Right forelimb (tissue), 1 donor: Measurements from ENCODE around the gene PRELID3B.
"Not testable (repeated sequence)": the region's sequence is repeated elsewhere in the genome, so short reads cannot be mapped to it uniquely, and the experiment has no call there.

Experiments used
- DNase-seq: peaks from one replicate; pipeline ENCODE4 v3.0.0-alpha.2; 2018

The PRELID3B gene

DNA sequence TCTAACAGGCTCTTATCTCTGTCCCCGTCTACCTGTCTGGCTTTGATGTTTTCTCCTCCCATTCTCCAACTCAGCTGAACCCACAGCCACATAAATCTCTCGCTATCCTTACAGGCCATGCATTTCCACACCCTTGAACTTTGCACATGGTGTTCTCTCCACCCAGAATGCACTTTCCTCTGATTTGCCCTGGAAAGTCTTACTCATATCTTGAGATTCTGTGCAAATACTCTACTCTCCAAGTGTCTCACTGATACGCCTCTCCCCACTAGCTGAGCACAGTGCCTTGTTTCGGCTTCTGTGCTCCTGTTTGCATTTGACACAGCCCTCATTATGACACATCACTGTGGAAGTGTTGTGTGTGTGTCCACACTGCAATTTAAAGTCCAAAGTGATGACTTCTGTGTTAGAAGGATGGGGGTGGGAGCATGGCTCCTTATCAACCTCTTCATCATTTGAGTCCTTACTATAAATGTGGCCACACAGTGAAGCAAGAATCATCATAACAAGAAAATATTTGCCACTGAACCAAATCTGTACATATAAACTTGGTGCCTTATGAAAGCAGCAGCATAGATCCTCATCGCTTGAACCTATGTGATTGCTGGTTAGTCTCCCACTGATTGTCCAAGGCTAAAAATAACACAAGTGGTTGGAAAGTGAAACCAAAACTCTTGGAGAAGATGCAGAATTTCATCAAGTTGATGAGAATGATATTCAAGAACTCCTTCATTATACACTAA lies 5.5 kb upstream of the PRELID3B start:
- DNase-seq = no peak

GRCh38 chr20:59046862-59047261 lies 4.3 kb upstream of the PRELID3B start:
- no peak for DNase-seq

DNA sequence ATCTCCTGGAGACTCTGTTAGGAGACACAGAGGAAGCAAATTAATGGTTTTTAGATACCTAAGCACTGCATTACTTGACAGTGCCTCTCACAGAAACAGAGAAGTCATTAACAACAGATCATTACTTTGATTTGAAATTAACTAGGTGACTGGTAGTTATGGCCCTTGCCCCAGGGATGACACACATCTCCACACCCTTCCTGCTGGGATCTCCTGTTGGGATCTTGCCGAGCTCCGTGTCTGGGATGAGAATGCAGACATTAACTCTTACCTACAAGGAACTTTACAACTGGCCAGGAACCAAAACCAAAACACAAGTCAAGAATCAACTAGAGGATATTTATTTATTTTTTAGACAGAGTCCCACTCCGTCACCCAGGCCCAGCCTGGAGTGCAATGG lies 2.2 kb upstream of the PRELID3B start:
- DNase-seq = no peak

DNA sequence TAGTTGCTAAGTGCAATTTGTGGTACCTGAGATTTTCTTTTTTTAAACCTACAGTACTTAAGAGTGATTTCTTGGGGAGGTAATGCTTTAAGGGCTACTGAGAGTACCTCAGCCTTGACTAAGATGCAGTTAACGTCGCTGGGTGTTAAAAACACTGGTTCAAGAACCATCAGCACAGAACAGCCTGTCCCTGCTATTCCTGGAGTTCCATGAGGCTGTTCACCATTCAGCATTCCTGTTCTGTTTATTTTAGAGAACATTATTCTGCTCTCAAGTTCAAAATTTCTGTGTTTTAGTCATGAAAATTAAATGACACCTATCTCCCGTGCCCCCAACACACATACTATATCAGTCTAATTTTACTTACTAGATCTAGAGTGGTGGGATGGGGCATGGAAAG lies 1.7 kb upstream of the PRELID3B start:
- DNase-seq = no peak

DNA sequence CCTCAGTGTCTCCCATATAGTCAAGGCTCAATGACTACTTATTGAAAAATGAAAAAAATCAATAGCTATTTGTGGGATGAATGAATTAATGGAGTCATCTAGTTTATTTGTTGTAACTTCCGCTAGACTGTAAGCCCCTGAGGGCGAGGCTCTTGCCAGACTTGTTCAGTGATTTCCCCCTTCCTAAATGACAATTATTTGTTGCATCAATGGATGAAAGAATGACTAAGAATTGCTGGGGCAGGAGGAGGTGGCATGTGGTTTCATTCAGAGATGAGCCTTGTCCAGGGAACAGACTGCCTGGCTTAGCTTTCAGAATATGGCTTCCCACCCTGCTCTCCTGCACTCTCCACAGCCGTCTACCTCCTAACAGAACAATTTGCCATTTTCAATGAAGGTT lies 1.1 kb upstream of the PRELID3B start:
- DNase-seq = no peak

DNA sequence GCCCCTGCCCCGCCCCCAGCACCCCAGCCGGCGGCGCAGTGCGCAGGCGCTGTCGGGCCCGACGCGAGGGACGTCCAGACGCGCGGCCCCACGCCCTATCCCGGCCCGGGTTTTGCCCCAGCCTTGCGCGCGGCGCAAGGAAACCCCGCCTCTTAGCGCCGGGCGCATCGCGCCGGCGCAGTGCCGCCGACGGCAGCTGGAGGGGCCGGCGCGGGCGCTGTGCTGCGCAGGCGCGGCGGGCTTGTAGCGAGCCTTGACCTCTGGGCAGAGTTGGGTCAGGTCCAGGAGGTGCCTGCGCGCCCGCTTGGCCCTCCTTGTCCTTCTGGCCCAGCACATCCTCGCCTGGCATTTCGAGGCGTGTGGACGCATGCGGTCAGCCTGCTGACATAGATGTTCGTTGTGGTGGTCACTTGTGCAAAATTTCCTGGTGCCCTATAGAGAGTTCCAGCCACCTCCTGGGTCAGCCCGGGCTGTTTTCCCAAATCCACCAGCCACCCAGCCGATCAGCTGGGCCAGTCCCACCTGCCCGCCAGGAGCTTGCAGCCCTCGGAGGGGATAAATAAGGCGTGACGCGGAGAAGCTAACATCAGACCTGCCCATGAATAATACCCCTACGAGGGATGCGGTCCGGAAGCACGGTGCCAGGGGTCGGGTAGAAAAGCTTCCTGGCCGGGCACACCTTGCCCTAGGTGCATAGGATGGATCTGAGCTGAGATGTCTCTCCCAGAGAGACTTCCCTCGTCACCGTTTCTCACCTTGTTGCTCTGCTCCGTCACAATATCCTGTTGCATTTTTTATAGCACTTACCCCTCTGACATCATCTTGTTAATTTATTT lies 428 bp upstream of the PRELID3B start:
- DNase-seq = peak; percentile 93

GRCh38 chr20:59041487-59041886 lies 1.1 kb downstream of the PRELID3B start:
- not testable (repeated sequence) for DNase-seq

DNA sequence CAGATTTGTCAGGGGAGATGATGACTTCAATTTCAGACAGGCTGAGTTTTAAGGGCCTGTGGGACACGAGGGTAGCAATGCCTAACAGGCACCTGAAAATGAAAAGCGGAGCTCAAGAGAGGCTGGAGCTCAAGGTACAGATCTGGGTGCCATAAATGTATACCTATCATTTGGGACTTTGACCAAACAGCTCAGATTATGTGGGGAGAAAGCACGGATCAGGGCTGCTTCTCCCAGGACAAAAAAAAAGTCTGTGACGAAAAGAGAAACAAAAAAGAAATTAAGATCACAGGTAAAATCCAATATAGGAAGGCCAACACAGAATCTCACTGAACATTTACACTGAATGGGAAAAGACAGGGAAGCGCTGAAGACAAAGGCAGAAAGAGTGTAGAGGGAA lies 1.9 kb downstream of the PRELID3B start:
- DNase-seq = no peak

DNA sequence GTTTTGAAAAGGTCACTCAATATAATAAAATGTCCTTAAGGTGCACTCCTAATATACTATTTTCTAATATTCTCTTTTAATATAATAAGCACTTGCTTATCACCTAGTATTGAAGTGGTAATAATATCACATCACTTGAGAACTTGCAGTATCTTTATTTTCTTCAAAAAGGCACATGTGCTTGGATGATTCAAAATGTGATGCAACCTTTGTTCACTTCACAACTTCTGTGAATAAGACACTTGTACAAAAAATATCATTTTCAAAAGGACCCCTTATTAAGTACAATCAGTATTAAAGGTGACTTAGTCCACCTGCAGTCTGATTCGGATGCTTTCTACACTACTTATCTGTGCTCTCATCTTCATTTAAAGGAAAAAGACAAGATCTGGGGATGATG lies 3.4 kb downstream of the PRELID3B start:
- no peak for DNase-seq

- no peak for DNase-seq
These were observed 5.2 kb downstream of the PRELID3B start for GRCh38 chr20:59037386-59037785.

DNA sequence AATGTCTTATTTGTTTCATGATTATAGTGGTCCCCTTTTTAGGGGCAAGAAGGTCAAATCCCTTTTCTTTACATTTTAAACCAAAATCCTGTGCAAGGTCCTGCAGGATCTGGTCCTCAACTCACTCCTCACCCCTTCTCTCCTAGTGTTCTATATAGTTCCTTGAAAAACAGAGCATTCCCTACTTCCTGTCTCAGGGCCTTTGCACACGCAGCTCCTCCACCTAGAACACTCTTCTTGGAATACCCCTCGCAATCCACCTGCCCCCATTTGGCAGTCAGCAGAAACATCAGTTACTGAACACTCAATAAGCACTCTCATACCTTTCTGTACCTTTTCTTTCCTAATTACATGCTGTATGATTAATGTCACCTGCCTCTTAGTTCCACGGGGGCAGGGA lies 7.2 kb downstream of the PRELID3B start:
- no peak for DNase-seq

- no peak for DNase-seq
These were observed 8.9 kb downstream of the PRELID3B start for GRCh38 chr20:59033616-59034165.

GRCh38 chr20:59033093-59033492 lies 9.5 kb downstream of the PRELID3B start:
- no peak for DNase-seq

GRCh38 chr20:59032713-59033059 lies 9.9 kb downstream of the PRELID3B start:
- no peak for DNase-seq

GRCh38 chr20:59032023-59032712 lies 10.4 kb downstream of the PRELID3B start, which contains the start of gene ATP5F1E:
Gene ATP5F1E (minus strand): TSS chr20:59032335. CDS start chr20:59032251, 84 bp downstream.
- DNase-seq = peak; percentile 98

DNA sequence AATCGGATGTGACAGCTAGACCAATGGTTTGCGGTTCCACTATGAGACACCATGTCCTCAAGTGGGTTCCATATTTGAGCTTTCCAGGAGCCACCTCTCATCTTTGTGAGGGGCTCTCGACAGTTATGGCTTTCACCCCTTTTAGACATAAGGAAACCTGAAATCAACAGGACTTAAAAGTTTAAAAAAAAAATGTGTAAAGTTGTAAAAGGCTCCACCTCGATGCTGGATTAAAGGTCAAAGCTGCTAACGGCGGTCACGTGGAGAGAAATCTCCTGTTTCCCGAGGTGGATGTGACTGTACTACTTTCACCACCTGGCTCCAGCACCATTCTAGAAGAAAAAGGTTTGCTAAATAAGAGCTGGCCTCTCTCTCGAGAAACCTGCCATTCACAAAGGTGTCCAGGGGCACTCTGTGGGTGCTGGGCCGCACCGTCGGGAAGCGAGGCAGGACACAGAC lies 11.0 kb downstream of the PRELID3B start:
- DNase-seq = no peak

GRCh38 chr20:59030911-59031563 lies 11.5 kb downstream of the PRELID3B start:
- DNase-seq = no peak

- no peak for DNase-seq
These were observed 13.8 kb downstream of the PRELID3B start for GRCh38 chr20:59028812-59029211.

DNA sequence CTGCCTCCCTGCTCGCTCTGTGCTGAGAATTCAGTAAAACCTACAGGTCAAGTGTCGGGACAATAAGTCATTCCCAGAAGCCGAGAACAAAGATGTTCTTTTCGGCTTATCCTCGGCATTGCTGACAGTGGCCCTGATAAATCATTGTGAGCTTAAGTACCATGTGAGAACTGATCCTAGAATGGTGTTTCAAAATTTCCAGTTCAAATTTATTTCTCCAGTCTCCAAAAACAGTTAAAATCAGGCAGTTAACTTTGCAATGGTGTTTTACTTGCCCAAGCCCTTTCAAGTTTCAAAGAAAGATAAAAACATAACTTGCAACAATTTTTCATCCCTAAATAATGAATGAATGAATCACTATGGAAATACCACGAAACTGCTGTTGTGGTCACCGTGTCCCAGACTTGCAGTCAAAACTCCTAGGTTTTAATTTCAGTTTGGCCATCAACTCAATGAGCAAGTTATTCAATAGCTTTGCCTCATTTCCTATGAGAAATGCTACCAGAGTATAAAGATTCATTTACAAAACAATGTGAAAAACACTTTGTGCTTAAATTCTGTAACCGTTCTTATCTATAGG lies 14.8 kb downstream of the PRELID3B start:
- DNase-seq = no peak

GRCh38 chr20:59026904-59027740 lies 15.5 kb downstream of the PRELID3B start:
- DNase-seq = no peak

DNA sequence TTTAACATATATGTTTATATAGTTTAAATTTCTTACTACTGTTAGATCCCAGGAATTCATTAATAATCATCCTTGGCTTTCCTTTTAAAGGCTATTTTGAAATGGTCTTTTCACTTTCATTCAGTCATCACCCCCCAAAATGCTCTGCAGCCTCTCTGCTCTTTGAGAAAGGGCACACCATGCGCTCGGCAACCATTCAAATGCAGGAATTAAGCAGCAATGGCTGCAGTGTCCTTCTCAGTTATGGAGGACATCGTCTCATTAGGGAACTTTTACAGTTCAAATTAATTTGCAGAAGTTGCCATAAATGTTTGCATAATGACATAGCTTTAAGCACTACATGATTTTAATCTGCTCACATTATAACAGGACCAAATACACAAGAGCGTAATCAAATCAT lies 17.1 kb downstream of the PRELID3B start:
- DNase-seq = no peak
